NT2/D1 (cell line): ENCODE measurements around the gene CADPS2.

ENCODE experiments used
- DNase-seq: peaks from one replicate; pipeline ENCODE4 v3.0.0-alpha.2; 2011; ENCODE audit warnings: low read depth, low spot score
- H3K27me3 ChIP-seq: 2 replicates; pipeline ENCODE4 v1.6.0; 2011; ENCODE audit warnings: mild to moderate bottlenecking; ENCODE audit not compliant: insufficient read length, insufficient read depth
- H3K36me3 ChIP-seq: 2 replicates; pipeline ENCODE4 v1.6.1; 2011; ENCODE audit warnings: mild to moderate bottlenecking, low read length, mixed read lengths; ENCODE audit not compliant: insufficient read depth, insufficient read length
- H3K4me1 ChIP-seq: 2 replicates; pipeline ENCODE4 v1.5.1; 2011; ENCODE audit not compliant: insufficient read depth, insufficient read length
- H3K4me3 ChIP-seq: 2 replicates; pipeline ENCODE4 v1.5.1; 2011; ENCODE audit warnings: low read depth; ENCODE audit not compliant: insufficient read length
- H3K9ac ChIP-seq: 2 replicates; pipeline ENCODE4 v1.6.0; 2011; ENCODE audit warnings: low read depth; ENCODE audit not compliant: insufficient read length
- H3K9me3 ChIP-seq: 2 replicates; pipeline ENCODE4 v1.5.1; 2011; ENCODE audit warnings: mild to moderate bottlenecking, low read length; ENCODE audit not compliant: insufficient read depth
- SUZ12 ChIP-seq: IDR thresholded peaks from 2 replicates; pipeline ENCODE4 v1.6.1; 2011; ENCODE audit not compliant: insufficient read length, insufficient read depth; ENCODE audit errors: extremely low read depth
- YY1 ChIP-seq: IDR thresholded peaks from 2 replicates; pipeline ENCODE4 v1.6.1; 2011; ENCODE audit not compliant: insufficient read length, insufficient read depth
- ZNF274 ChIP-seq: IDR thresholded peaks from 2 replicates; pipeline ENCODE4 v1.6.1; 2011; ENCODE audit warnings: mild to moderate bottlenecking, low read depth, low read length

CADPS2 gene

GRCh38 chr7:122309421-122309820 is 576.8 kb downstream of the CADPS2 start:
- no peak for DNase-seq
- Histone ChIP-seq H3K4me3 (no peak overlapping the region), H3K36me3 (no peaks in the 10 kb centered on the region), H3K9ac (no peak overlapping the region), H3K9me3 (no peaks in the 10 kb centered on the region), H3K27me3 (peaks cover 100% of the 10 kb centered on the region), H3K4me1 (peaks cover 7% of the 10 kb centered on the region)
- no peak for TF ChIP-seq YY1
- TF ChIP-seq ZNF274 = no peak
- no peak for TF ChIP-seq SUZ12

- H3K27me3 ChIP-seq = peaks cover 100% of the 10 kb centered on the region
- peak overlapping the region; percentile 32 for H3K4me3 ChIP-seq
- H3K9ac ChIP-seq = peak overlapping the region; percentile 10
- H3K9me3 ChIP-seq = no peaks in the 10 kb centered on the region
- no peak for DNase-seq
- H3K36me3 ChIP-seq = no peaks in the 10 kb centered on the region
- TF ChIP-seq SUZ12 = no peak
- TF ChIP-seq ZNF274 = no peak
- TF ChIP-seq YY1 = no peak
- peaks cover 14% of the 10 kb centered on the region for H3K4me1 ChIP-seq
These were observed 579.0 kb downstream of the CADPS2 start for GRCh38 chr7:122307228-122307621.

- Histone ChIP-seq H3K27me3 (peaks cover 100% of the 10 kb centered on the region), H3K36me3 (no peaks in the 10 kb centered on the region), H3K4me1 (peaks cover 17% of the 10 kb centered on the region), H3K9me3 (no peaks in the 10 kb centered on the region), H3K9ac (peak overlapping the region; percentile 10), H3K4me3 (peak overlapping the region; percentile 32)
- TF ChIP-seq ZNF274 (no peak), SUZ12 (peak; percentile 71)
- DNase-seq = no peak
These were observed 579.7 kb downstream of the CADPS2 start for GRCh38 chr7:122306320-122307227.

GRCh38 chr7:122305475-122306319 is 580.6 kb downstream of the CADPS2 start:
- Histone ChIP-seq H3K36me3 (no peaks in the 10 kb centered on the region), H3K27me3 (peaks cover 100% of the 10 kb centered on the region), H3K4me3 (peak overlapping the region; percentile 32), H3K9ac (no peak overlapping the region), H3K9me3 (no peaks in the 10 kb centered on the region), H3K4me1 (peaks cover 17% of the 10 kb centered on the region)
- no peak for DNase-seq
- no peak for TF ChIP-seq ZNF274
- TF ChIP-seq YY1 = no peak
- TF ChIP-seq SUZ12 = no peak

- H3K4me3 ChIP-seq = no peak overlapping the region
- TF ChIP-seq SUZ12 (no peak), YY1 (no peak), ZNF274 (no peak)
- peaks cover 17% of the 10 kb centered on the region for H3K4me1 ChIP-seq
- no peaks in the 10 kb centered on the region for H3K36me3 ChIP-seq
- no peaks in the 10 kb centered on the region for H3K9me3 ChIP-seq
- DNase-seq = no peak
- H3K27me3 ChIP-seq = peaks cover 100% of the 10 kb centered on the region
- no peak overlapping the region for H3K9ac ChIP-seq
These were observed 581.3 kb downstream of the CADPS2 start for GRCh38 chr7:122304996-122305421.

GRCh38 chr7:122304319-122304975 is 581.8 kb downstream of the CADPS2 start, which contains the start of gene FEZF1:
FEZF1 (minus strand) TSS chr7:122304750; CDS start chr7:122304437, 313 bp downstream.
- no peak for TF ChIP-seq YY1
- no peak for TF ChIP-seq ZNF274
- TF ChIP-seq SUZ12 = peak; percentile 60
- H3K4me1 ChIP-seq = peaks cover 17% of the 10 kb centered on the region
- DNase-seq = no peak
- H3K9ac ChIP-seq = peak within 1 kb of the TSS; percentile 64
- peaks cover 100% of the 10 kb centered on the region for H3K27me3 ChIP-seq
- H3K9me3 ChIP-seq = no peaks in the 10 kb centered on the region
- no peaks in the 10 kb centered on the region for H3K36me3 ChIP-seq
- peak within 1 kb of the TSS; percentile 32 for H3K4me3 ChIP-seq
